ENCODE data around the gene TBC1D20. TPM values are rescaled to one million over a fixed set of nuclear protein-coding genes. Genes with fewer than 3 reads are reported as not detected.
A peak's percentile ranks its signal among the peaks of the same experiment; 100 is the strongest.

The TBC1D20 gene
- total and polyA plus RNA-seq, 2 donors (not counting 3 experiments of a cell fraction or from before 2014, with no cell fraction given), result 34.3 to 36.1 TPM

DNA sequence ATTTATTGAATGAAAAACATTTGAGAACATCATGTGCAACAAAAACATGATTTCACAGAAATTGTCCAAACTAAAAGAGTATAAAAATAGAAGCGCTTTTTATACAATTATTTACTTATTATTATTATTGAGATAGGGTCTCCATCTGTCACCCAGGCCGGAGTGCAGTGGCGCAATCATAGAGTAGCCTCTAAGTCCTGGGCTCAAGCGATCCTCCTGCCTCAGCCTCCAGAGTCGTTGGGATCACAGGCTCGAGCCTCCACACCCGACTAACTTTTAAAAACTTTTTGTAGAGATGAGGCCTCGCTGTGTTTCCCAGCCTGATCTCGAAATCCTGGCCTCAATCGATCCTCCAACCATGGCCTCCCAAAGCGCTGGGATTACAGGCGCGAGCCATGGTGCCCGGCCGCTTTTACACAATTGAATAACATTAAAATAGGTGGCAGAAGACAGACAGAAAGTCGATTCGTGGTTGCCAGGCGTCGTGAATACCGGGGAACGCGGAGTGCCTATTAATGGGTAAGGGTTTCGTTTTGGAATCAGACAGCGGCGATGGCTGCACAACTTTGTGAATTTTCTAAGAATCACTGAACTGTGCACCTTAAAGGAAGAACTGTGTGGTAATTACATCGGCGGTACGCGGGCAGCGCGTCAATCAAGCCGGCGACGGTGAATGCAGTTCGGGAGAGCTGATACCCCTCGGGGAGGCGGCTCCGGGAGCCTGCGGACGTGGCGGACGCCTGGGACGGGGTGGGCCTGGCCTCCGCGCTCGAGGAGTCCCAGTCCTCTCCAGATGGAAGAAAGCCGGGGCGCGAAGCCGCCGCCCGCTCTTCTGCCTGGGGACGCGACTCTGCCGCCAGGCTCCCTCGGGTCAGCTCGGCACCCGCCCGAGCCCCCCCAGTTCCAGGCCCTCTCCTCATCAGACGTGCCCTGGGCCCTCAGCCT is 807 bp downstream of the TBC1D20 start:
- intact Hi-C loops (cut with micrococcal nuclease), result loop anchor here (1.0 to 2.0 kb wide), 4 partner anchors 18 to 114 kb away; partner anchors contain the start of genes NRSN2 and RBCK1
- dilution Hi-C loops (cut with MboI; ENCODE audit: extremely low pct_ligation_motif_present, low sequenced_read_pairs), result no loop called here
- H3K27me3 ChIP-seq (ENCODE audit: control insufficient read depth in 2 of 2, insufficient read depth in 2 of 2, low read length in 2 of 2), result no peaks in the 10 kb centered on the region
- H4K20me1 ChIP-seq (replicated peaks; ENCODE audit: control insufficient read depth, extremely low read depth, insufficient read depth, low read length), result peaks cover 3% of the 10 kb centered on the region
- H3K27ac ChIP-seq (ENCODE audit: insufficient read depth, low read depth, low read length), result peak overlapping the region; percentile 48
- H3K9me3 ChIP-seq (replicated peaks; ENCODE audit: control insufficient read depth, insufficient read depth, low read length), result no peaks in the 10 kb centered on the region
- peak overlapping the region; percentile 7 for H2AFZ ChIP-seq (ENCODE audit: low read depth, low read length)
- CTCF ChIA-PET, result interaction anchor here (1.0 to 2.0 kb wide), 3 partner anchors 11 to 30 kb away, joined by 3 to 7 read pairs (median 5); no protein-coding TSS in a partner anchor
- H3K9me1 ChIP-seq (replicated peaks; ENCODE audit: control insufficient read depth, extremely low read depth, insufficient read depth, low read length), result no peaks in the 10 kb centered on the region
- POLR2A ChIA-PET, result no interaction called here
- FAIRE-seq (no peak), DNase-seq (ENCODE audit: low read depth, low spot score) (peak; percentile 62)
- peak overlapping the region; percentile 61 for H3K9ac ChIP-seq (replicated peaks; ENCODE audit: extremely low read depth, insufficient read depth, low read length)
- H3K4me1 ChIP-seq (ENCODE audit: control insufficient read depth, extremely low read depth, insufficient read depth, low read length), result peaks cover 28% of the 10 kb centered on the region
- H3K79me2 ChIP-seq (ENCODE audit: control insufficient read depth, insufficient read depth, low read length), result peaks cover 47% of the 10 kb centered on the region
- peak overlapping the region; percentile 55 to 70 (median 66) for H3K4me3 ChIP-seq (replicated peaks in 1 of 3; ENCODE audit: insufficient read depth in 1 of 3, low read depth in 1 of 3, low read length in 3 of 3)
- no peaks in the 10 kb centered on the region for H3K36me3 ChIP-seq (ENCODE audit: control insufficient read depth in 2 of 2, extremely low read depth in 1 of 2, insufficient read depth in 2 of 2, low read length in 2 of 2)
- TF ChIP-seq, protein P1, sequence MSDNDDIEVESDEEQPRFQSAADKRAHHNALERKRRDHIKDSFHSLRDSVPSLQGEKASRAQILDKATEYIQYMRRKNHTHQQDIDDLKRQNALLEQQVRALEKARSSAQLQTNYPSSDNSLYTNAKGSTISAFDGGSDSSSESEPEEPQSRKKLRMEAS (IDR thresholded peaks at IDR 0.05; ENCODE audit: insufficient read depth, insufficient read length), result no peak
- TF ChIP-seq MYC (IDR thresholded peaks at IDR 0.05; ENCODE audit: low read depth, low read length) (no peak), GATA2 (IDR thresholded peaks at IDR 0.05; ENCODE audit: insufficient read depth, insufficient read length, low read depth, low read length) (no peak), CTCF (IDR thresholded peaks at IDR 0.05; ENCODE audit: extremely low read depth in 1 of 2, insufficient read depth in 1 of 2, low read depth in 1 of 2, low read length in 2 of 2) (no peak), POLR2A (IDR thresholded peaks at IDR 0.05; ENCODE audit: low read depth, low read length) (no peak), FOS (IDR thresholded peaks at IDR 0.05; ENCODE audit: borderline replicate concordance, insufficient read depth, low read length) (no peak), EZH2 (IDR thresholded peaks at IDR 0.05; ENCODE audit: borderline replicate concordance, low read depth, low read length, severe bottlenecking) (no peak), POLR2AphosphoS5 (IDR thresholded peaks at IDR 0.05; ENCODE audit: insufficient read depth, low read depth, low read length) (no peak), JUN (IDR thresholded peaks at IDR 0.05; ENCODE audit: borderline replicate concordance, insufficient read depth, insufficient read length, low read depth) (no peak)
- peak overlapping the region; percentile 31 for H3K4me2 ChIP-seq (ENCODE audit: insufficient read depth, low read length)
- BruUV-seq (replicated peaks), result TSS peak; percentile 45
